Central memory CD4-positive, alpha-beta T cell (primary cell): ENCODE measurements around the gene NFIB.

ENCODE experiments used
- DNase-seq: peaks from one replicate; pipeline ENCODE4 v3.0.0; 2022

Gene NFIB

GRCh38 chr9:14062586-14063221 lies 251.2 kb downstream of the NFIB start:
- no peak for DNase-seq

- no peak for DNase-seq
Observed at GRCh38 chr9:14061936-14062585, 251.9 kb downstream of the NFIB start.

- no peak for DNase-seq
Observed at GRCh38 chr9:14058325-14058688, 255.6 kb downstream of the NFIB start.

- no peak for DNase-seq
Observed at GRCh38 chr9:14057368-14058324, 256.3 kb downstream of the NFIB start.

- DNase-seq: no peak
Observed at GRCh38 chr9:14056316-14056861, 257.6 kb downstream of the NFIB start.

GRCh38 chr9:14054096-14054495 lies 259.8 kb downstream of the NFIB start:
- DNase-seq: no peak

- no peak for DNase-seq
Observed at GRCh38 chr9:14052359-14052758, 261.6 kb downstream of the NFIB start.

GRCh38 chr9:14051419-14051818 lies 262.5 kb downstream of the NFIB start:
- no peak for DNase-seq

- DNase-seq: no peak
Observed at GRCh38 chr9:14043483-14043882, 270.5 kb downstream of the NFIB start.

GRCh38 chr9:14037331-14037730 lies 276.6 kb downstream of the NFIB start:
- no peak for DNase-seq

GRCh38 chr9:14033067-14033466 lies 280.9 kb downstream of the NFIB start:
- DNase-seq: no peak
